Skin epidermis (tissue), 12 donors: Measurements from ENCODE around the gene COL16A1.
A peak's percentile ranks its signal among the peaks of the same experiment; 100 is the strongest.

ENCODE experiments used
- H3K27ac ChIP-seq, 21 experiments: fragments of 200-600 bp; sonication (generic) in 11 of 21; one replicate each; pipeline ENCODE4 v1.5.0; 2020; ENCODE audit warnings: mild to moderate bottlenecking in 3 of 21, inconsistent platforms in 2 of 21, moderate library complexity in 2 of 21
- H3K4me3 ChIP-seq, 7 experiments: fragments of 200-600 bp; sonication (generic) in 2 of 7; one replicate each; pipeline ENCODE4 v1.5.0; 2020; ENCODE audit warnings: inconsistent platforms in 2 of 7, mild to moderate bottlenecking in 2 of 7, moderate library complexity in 1 of 7

The COL16A1 gene

GRCh38 chr1:31733389-31734219 lies 29.8 kb upstream of the COL16A1 start:
- no peak overlapping the region for H3K27ac ChIP-seq

GRCh38 chr1:31732751-31733289 lies 29.0 kb upstream of the COL16A1 start:
- no peak overlapping the region for H3K27ac ChIP-seq
- H3K4me3 ChIP-seq = no peak overlapping the region

More at GRCh38 chr1:31733389-31734219, 29.8 kb upstream of the COL16A1 start:
- H3K4me3 ChIP-seq = no peak overlapping the region

- H3K27ac ChIP-seq = no peak overlapping the region
- no peak overlapping the region for H3K4me3 ChIP-seq
Observed at GRCh38 chr1:31732343-31732742, 28.5 kb upstream of the COL16A1 start.

GRCh38 chr1:31731049-31731565 lies 27.3 kb upstream of the COL16A1 start:
- no peak overlapping the region for H3K27ac ChIP-seq
- H3K4me3 ChIP-seq = no peak overlapping the region

- no peak overlapping the region for H3K4me3 ChIP-seq
- H3K27ac ChIP-seq = no peak overlapping the region
Observed at GRCh38 chr1:31730336-31731048, 26.7 kb upstream of the COL16A1 start.

GRCh38 chr1:31727849-31728248 lies 24.0 kb upstream of the COL16A1 start:
- Histone ChIP-seq H3K27ac (no peak overlapping the region), H3K4me3 (no peak overlapping the region)

- no peak overlapping the region for H3K27ac ChIP-seq
- no peak overlapping the region for H3K4me3 ChIP-seq
Observed at GRCh38 chr1:31727195-31727594, 23.4 kb upstream of the COL16A1 start.

- no peak overlapping the region for H3K4me3 ChIP-seq
Observed at GRCh38 chr1:31726715-31727114, 22.9 kb upstream of the COL16A1 start.

GRCh38 chr1:31725777-31726535 lies 22.1 kb upstream of the COL16A1 start:
- Histone ChIP-seq H3K27ac (no peak overlapping the region), H3K4me3 (no peak overlapping the region)

More at GRCh38 chr1:31726715-31727114, 22.9 kb upstream of the COL16A1 start:
- no peak overlapping the region for H3K27ac ChIP-seq

GRCh38 chr1:31725134-31725533 lies 21.3 kb upstream of the COL16A1 start:
- Histone ChIP-seq H3K27ac (no peak overlapping the region), H3K4me3 (no peak overlapping the region)

GRCh38 chr1:31723828-31724359 lies 20.1 kb upstream of the COL16A1 start:
- Histone ChIP-seq H3K4me3 (no peak overlapping the region), H3K27ac (no peak overlapping the region)

GRCh38 chr1:31718327-31718897 lies 14.6 kb upstream of the COL16A1 start:
- no peak overlapping the region for H3K4me3 ChIP-seq
- no peak overlapping the region for H3K27ac ChIP-seq

GRCh38 chr1:31717341-31717740 lies 13.5 kb upstream of the COL16A1 start:
- no peak overlapping the region for H3K4me3 ChIP-seq
- H3K27ac ChIP-seq = no peak overlapping the region

- Histone ChIP-seq H3K27ac (peak overlapping the region in 4 of 21 experiments; percentile 80 to 88 (median 85)), H3K4me3 (peak overlapping the region in 3 of 7 experiments; percentile 11 to 32 (median 27))
Observed at GRCh38 chr1:31715873-31716220, 12.0 kb upstream of the COL16A1 start.

- Histone ChIP-seq H3K27ac (peak overlapping the region in 19 of 21 experiments; percentile 36 to 88 (median 76)), H3K4me3 (peak overlapping the region in 6 of 7 experiments; percentile 11 to 32 (median 18))
Observed at GRCh38 chr1:31715087-31715872, 11.5 kb upstream of the COL16A1 start.

GRCh38 chr1:31714442-31715086 lies 10.7 kb upstream of the COL16A1 start:
- H3K27ac ChIP-seq = peak overlapping the region in 20 of 21 experiments; percentile 36 to 88 (median 76)
- H3K4me3 ChIP-seq = peak overlapping the region in 6 of 7 experiments; percentile 11 to 27 (median 18)

- peak overlapping the region in 14 of 21 experiments; percentile 2 to 88 (median 73) for H3K27ac ChIP-seq
- no peak overlapping the region for H3K4me3 ChIP-seq
Observed at GRCh38 chr1:31712630-31713029, 8.8 kb upstream of the COL16A1 start.

GRCh38 chr1:31712068-31712467 lies 8.3 kb upstream of the COL16A1 start:
- H3K27ac ChIP-seq = peak overlapping the region in 13 of 21 experiments; percentile 2 to 88 (median 71)

More at GRCh38 chr1:31712068-31712467, 8.3 kb upstream of the COL16A1 start:
- no peak overlapping the region for H3K4me3 ChIP-seq
